HG03064 (cell line): ENCODE measurements around the gene B3GALT2.

Experiments
- ATAC-seq: cut with Tn5 transposase; IDR thresholded peaks from one replicate; pipeline ENCODE4 v1.9.1; 2021; ENCODE audit warnings: low read depth; ENCODE audit not compliant: unreplicated experiment

B3GALT2 gene

DNA sequence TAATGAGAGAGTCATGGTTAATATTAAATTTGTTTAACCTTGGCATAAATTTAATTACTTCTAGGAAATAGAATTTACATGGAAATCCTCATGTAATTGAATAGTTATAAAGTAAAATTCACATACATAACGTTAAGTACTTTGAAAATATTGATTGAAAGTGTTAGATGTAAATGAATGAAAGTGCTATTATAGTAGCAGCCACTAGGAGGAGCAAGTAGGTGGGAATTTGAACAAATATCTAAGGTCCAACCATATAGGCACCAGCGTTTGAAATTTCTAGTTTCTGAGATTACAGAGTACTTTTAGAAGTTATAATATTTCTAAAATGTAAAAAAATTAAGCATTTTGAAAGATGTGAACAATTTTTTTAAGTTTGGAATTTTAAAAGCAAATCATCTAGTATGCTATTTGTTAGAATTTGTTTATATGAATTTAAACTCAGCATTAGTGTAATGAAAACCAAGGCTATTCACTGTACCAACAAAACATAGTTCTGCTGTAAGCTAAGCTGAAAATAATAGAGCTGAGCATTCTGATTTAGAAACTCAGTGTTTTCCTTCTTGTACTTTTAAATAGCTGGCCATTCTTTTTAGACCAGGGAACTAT is 3.3 kb downstream of the B3GALT2 start:
- ATAC-seq: peak; percentile 52

- no peak for ATAC-seq
These were observed 4.4 kb downstream of the B3GALT2 start for GRCh38 chr1:193181985-193182384.

DNA sequence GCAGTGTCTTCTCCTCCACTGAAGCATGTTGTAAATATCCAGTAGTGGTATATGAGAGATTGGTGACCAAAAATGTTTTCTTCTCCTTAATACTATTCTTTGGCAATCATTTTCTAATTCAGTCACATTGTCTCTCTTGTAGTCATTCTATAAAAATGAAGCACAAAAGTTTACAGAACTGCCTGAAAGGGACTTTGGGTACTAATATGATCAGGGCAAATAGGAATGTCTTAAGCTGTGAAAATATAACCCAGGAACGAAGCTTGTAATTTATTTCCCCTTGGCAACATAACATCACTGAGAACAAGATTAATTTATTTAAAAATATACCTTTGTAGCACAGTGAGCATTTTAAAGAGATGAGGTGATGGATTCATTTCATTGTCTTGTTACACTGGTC is 4.9 kb downstream of the B3GALT2 start:
- ATAC-seq: no peak

DNA sequence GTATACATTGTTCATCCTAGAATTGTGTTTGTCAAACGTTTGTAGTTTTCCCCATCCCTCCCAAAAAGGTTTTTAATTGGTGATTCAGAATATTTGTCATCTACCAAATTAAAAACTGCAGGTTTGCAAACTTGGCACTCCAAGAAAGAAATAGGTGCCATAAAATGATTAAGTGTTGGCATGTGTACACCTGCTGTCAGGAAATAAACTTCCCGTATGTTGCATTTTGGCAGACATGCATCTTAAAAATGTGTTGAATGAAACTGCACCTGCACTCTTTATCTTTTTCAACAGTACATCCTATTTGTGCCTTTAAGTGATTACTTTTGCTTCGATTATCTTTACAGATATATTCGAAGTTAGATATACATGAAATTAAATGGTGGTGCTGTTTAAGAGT is 7.3 kb downstream of the B3GALT2 start:
- no peak for ATAC-seq

DNA sequence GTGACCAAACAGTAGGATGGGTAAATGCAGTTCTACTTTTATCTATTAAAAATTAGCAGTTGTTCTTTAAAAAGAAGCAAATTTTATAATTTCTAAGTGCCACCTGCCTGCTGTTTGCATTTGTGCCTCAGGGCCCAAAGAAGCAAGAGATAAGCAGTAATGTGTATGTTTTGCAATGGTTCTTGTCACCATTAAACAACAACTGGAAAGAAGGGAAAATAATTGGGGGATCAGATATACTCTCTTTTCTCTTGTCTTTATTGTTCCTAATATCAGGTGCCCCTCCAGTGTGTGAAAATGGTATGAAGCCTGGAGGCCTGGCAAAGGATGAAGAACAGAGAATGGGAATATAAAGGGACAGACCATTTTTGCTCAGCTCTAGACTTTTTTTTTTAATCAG is 9.6 kb downstream of the B3GALT2 start:
- ATAC-seq: no peak

GRCh38 chr1:193176113-193176512 is 10.3 kb downstream of the B3GALT2 start:
- ATAC-seq: no peak

GRCh38 chr1:193157360-193157759 is 29.1 kb downstream of the B3GALT2 start:
- ATAC-seq: no peak

DNA sequence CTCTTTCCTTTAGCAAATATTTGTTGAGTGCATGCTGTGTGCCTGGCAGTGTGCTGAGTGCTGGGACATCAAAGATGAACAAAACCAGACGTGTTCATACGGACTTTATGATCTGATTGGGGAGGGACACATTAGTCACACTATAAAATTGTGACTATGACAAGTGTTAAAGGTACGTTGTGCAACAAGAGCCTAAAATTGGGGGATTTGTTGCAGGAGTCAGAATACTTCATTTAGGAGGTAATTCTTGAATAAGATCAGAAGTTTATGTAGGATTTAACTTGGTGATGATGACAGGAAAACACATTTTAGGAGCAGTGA is 29.6 kb downstream of the B3GALT2 start:
- ATAC-seq: no peak

- ATAC-seq: no peak
These were observed 30.1 kb downstream of the B3GALT2 start for GRCh38 chr1:193156117-193156821.

GRCh38 chr1:193144999-193145398 is 41.4 kb downstream of the B3GALT2 start:
- ATAC-seq: no peak

- ATAC-seq: no peak
These were observed 42.0 kb downstream of the B3GALT2 start for GRCh38 chr1:193144361-193144938.

GRCh38 chr1:193143285-193143684 is 43.1 kb downstream of the B3GALT2 start:
- ATAC-seq: no peak

DNA sequence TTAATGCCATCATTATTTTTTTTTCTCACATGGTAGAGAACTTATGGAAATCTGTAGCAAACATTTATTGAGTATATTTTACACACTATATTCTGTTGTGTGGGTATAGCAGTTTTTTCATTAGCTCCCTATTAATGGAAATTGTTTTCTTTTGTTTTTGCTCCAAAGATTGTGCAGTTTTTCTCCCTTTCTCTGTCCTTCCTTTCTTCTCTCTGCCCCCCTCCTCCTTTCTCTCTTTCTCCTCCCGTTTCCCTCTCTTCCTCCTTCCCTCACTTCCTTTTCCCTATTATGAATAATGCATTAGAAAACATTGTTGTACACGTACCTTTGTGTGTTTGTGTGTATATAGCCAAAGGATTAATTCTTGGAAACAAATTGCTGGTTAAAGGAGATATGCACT is 44.0 kb downstream of the B3GALT2 start:
- no peak for ATAC-seq

- no peak for ATAC-seq
These were observed 44.6 kb downstream of the B3GALT2 start for GRCh38 chr1:193141804-193142203.

DNA sequence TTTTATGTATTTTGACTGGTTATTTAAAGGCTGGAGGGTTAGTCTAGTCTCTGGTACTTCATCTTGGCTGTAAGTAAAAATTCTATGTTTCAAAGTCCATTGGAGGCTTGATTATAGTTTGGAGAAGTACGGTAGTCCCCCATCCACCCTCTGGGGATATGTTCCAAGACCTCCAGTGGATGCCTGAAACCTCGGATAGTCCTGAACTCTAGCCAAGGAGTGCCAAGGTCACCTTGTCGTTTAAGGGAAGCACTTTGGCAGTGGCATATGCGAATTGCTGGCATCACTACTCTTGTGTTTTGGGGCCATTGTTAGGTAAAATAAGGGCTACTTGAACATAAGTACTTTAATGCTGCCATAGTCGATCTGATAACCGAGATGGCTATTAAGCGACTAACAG is 46.2 kb downstream of the B3GALT2 start:
- ATAC-seq: no peak

DNA sequence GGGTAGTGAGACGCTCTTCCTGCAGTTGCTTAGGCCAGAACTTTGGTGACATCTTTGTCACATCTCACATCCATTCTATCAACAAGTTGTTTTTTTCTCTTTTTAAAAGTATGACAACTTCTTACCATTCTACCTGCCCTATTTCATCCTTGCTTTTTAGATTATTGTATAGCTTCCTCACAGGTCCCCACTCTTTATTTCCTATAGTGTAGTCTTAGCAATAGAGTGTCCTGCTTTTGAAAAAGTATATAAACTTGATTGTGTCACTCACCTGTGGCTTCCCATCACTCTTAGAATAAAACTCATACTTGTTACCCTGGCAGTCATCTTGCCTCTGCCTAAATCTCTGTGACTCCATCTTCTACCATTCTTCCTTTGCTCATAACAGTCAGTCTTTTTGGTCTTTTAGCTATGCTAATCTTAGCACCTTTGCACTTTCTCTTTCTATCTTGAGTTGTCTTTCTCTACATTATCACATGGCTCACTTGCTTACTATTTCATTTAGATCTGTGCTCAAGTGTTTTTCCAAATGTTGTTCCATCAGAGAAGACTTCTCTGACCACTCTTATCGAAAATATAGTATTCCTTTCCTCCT is 55.0 kb downstream of the B3GALT2 start:
- no peak for ATAC-seq
